RKO (cell line): ENCODE results near the gene MTERF4.

Experiments used
- DNase-seq: peaks from one replicate; pipeline ENCODE4 v3.0.0-alpha.2; 2016; ENCODE audit warnings: low spot score

MTERF4 gene

DNA sequence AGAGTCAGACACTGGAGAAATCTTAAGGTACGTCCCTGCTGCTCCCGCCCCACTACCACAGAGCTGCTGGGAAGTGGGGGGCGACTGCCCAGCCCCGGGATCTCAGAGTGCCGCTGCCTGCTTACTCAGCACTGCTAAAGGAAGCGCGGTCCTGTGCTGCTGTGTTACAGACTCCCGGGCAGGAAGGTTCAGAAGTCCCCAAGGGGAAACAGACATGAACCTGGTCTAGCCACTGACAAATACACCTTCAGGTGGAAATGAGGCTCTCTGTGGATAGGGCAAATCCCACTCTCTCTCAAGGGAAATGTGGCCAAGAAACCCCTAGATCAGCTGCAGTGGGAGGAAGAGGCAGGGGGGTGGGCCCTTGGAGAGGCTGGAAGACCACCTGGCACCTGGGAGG lies 13.7 kb downstream of the MTERF4 start:
- no peak for DNase-seq

DNA sequence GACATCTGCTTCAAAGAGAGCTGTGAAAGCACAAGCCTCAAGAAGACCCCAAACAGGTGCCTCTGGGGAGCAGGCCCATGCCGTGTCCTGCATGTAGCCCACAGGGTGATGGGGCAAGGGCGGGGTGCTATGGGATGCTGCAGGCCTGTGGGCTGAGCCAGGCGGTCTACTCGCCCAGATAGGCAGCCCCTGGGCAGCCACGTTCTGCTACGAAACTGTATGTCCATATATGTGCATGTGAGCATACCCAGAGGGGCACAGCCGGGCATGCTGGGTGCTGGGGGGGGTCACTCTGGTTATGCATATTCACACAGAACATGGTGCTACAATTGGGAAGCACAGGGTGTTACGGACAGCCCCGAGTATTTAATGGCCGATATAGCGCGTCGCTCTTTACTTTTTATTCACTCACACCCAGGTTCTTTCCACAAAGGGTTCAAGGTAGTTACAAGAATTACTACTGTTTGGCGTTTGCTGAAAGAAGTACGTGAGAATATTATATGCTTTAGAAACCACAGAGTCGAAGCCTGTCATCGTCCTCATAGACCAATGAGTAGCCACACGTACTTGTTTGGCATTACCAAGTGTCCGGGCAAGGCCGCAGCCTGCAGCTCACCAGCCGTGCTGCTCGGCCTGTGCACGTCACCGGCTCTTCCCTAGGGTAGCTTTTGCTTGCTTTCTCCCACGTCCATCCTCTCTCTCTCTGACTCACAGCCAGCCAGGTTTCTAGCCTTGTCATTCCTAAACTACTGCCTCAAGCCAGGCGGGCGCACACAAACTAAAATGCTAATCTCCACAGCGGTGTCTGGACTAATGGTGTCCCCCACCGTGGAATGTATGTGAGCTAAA lies 14.4 kb downstream of the MTERF4 start:
- no peak for DNase-seq

DNA sequence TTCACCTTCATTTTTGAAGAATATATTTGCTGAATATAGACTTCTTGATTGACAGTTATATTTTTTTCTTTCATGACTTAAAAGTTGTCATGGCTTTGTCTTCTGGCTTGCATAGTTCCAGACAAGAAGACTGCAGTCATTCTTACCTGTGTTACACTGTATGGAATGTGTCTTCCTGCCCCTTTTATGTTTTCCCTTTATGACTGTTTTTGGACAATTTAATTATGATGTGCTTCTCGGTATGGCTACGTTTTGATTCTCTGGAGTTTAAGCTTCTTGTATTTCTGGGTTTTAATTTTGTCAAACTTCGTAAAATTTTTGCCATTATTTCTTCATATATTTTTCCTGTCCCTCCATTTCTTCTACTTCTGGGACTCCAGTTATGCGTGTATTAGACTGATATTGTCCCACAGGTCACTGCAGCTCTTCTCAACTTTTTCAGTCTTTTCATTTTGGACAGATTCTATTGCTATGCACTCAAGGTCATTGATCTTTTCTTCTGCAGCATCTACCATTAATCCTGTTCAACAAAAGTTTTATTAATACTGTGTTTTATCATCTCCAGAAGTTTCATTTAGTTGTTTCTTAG lies 17.1 kb downstream of the MTERF4 start:
- DNase-seq = no peak

DNA sequence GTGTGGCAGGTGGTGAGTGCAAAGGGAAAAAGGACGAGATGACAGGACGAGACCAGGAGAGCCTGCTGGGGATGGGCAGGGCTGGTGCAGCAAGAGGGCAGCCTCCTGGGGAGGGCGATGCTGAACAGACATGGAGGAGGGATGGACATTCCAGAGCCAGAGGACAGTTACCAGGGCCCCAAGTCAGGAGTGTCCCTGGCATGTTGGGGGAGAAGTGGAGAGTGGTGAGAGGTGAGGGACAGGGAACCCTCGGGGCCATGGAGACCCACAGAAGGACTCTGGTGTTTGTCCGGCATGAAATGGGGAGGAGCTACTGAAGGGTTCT lies 19.0 kb downstream of the MTERF4 start:
- DNase-seq = no peak

DNA sequence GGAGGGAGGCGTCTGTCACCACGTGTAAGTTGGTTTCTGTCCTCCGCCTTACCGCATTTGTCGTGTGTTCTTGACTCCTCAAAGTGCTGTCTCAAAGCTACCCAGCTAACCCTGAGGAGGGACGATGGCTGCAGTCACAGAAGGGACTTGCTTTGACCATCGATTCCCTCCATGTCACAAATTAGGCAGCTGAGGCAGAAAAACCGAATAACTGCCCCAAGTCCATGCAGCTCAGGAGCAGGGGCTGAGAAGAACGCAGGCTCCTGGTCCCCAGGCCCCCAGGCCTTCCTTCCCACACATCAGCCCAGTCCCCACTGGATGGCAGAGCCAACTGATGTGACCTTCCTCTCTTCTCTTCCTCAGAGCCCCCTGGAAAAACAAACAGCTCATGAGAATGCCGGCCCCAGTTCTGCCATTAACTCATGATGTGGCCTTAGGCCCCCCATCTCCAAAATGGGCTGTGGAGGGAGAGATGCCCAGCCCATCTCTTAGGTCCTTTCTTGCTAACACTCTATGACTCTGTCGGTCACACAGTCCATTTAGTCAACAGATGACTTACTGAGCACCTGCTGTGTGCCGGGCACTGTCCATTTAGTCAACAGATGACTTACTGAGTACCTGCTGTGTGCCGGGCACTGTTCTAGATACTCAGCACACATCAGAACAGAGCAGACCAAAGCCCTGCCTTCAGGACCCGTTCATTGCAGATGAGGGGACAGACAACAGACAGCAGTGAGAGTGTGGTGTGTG lies 19.6 kb downstream of the MTERF4 start:
- DNase-seq = no peak

DNA sequence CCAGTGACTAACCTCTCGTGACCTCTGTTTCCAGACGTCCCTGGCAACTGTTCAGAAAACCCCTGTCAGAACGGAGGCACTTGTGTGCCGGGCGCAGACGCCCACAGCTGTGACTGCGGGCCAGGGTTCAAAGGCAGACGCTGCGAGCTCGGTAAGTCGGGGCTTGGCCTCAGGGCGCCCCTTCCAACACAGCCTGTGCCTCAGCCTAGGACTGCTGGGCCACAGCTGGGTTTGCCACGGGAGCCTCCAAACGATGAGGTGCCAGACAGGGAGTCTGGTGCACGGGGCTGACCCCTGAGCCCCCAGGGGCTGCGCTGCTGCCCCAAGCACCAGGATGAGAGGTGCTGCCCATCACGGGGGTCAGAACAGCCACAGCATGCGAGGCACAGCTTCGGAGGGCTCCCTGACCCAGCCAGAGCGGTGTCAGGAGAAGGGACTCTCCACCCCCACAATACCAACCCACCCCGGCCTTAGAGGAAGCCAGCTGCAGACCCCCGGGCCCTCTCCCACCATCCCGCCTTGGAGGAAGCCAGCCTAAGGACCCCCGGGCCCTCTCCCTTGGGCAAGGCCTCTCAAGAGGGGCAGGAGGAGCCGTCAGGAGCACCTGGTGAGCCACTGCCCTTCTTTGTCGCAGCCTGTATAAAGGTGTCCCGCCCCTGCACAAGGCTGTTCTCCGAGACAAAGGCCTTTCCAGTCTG lies 20.3 kb downstream of the MTERF4 start:
- no peak for DNase-seq

DNA sequence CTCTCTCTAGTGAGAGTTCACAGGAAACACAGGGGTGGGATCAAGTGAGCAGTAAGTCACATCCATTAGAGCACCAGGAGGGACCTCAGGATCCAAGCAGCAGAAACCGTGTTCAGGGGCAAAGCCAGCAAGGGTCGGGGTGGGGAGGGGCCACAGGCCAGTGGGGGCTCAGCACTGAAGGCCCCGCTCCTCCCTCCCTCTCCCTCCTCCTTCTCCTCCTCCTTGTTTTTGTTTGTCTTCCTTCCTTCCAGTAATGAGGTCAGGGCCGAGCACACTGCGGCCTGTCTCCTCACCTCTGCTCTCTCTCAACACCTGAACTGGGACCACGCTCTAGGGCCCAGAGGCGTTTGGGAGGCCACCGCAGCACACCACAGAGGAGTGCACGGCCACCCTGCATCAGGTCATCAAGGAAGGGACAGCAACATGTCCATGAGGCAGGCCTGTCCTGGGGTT lies 20.9 kb downstream of the MTERF4 start:
- no peak for DNase-seq

DNA sequence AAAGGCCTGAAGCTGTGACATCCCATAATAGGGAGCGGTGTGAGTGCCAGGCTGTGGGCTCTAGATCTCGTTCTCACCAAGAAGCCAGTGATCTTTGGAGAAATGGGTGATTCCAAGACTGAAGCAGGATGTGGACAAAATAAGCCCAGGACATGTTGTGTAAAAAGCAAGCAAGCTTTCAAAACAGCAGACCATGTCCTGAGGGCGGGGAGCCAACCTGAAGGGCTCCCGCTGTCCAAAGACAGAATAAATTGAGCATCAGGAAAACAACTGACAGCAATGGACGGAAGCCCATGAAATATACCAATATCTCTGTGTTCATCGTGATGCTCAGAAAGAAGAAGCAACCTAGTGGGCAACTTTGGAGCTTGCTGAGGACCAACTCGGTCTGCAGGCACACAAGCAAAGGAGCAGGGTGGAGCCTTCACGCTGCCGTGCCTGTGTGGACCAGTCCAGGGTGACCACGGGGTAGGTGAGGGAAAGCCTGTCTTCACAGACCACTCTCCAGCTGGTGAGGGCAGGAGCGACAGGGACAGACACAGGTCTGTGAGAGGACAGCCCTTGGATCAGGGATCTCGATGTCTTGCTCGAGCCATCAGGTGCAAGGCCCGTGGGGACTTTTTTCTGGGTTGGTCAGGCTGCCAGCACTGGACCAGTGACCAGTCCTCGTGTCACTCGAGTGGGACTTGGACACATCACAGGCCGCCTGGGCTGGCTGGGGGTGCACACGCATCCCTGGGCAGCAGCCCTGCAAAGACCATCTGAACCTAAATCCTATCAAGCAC lies 21.5 kb downstream of the MTERF4 start:
- DNase-seq = no peak

DNA sequence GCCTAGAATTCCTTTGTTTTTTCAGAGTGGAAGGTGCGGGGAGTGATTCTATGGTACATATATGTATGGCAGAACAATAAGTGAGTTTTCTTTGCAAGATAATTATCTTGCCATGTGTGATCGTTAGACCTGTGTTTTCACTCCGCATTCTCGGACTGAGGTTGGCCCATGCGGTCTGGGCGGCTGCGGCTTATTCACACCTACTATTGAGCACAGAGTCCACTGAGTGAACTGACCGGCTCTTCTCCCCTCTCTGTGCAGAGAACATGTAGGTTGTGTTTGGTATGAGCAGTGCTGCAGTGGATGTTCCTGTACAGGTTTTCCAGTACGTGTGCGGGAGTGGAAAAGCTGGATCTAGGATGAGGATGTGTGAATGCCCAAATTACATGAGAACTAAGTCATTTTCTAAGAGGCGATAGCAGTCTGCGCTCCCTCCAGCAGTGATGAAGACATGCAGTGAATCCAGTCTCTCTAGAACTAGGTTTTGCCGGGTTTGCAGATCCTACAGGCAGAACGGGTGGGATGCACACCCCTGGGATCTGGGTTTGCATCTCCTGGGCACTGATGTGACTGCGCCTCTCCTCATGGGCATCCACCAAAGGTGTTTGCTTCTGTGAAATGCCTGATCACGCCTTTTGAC lies 27.1 kb downstream of the MTERF4 start:
- DNase-seq = no peak

DNA sequence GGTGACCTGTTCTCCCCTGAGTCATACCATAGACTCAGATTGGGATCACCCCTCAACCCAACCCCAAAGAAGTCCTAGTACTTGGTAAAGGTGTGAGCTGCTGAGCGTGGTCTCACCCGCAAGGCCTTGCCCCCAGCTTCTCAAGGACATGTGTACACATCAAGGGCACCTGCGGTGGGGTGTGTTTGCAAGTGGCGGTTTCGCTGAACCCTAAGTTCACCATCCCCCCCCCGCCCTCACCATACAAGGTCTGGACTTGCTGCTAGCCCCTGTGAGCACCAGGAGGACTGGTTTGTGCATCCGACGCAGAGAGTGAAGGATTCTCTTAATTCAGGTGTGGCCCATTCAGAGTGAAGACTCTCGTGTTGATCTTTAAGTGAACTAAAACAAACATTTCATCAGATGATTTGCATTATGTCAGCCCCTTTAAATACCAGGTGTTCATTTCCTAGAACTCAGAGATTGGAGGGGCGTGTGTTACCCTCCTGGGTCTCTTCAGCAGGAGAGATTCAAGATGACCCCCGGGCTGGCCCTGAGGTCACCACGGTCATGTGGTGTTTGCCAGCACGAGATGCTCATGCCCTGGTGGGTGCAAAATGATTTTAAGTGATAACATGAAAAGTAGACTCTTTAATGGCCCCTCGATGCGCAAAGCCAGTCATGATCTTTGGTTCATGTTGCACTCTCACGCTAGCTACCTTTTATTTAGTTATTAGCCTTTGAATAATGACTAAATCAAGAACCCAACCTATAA lies 27.8 kb downstream of the MTERF4 start:
- DNase-seq = no peak

DNA sequence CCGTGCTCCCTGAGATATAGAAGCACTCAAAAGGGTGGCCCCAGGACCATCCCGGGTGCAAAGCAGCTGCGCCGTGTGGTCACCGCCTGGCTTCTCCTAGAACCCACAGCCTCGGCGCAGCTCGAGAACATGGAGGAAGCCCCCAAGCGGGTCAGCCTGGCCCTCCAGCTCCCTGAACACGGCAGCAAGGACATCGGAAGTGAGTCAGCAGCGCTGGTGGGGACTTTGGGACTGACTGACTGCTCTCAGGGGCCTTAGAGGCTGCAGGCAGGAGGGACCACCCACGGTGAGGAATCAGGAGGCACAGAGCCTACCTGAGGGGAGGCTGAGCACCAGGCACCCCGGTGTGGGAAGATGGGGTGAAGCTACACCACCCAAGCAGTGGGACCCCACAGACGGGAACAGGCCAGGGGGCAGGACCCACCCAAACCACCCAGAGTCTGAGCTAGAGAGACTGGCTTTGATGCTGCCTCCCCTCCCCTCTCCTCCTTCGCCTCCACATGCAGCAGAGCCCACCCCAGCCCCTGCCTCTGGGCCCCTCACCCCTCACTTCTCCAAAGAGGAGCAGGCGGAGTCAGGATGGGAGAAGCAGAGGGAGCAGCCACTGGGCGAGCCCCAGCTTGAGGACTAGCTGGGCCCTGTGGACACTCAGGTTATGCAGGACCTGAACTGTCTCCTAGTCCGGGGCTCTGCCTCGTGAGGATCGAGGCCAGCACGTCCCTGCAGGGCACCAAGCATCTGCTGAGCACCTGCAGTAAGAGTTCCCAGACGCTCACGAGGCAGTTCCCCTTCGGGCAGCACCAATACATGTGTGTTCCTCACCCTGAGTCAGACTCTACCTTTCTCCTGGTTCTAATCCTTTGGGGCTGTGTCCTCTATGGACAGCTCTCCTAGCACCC lies 28.7 kb downstream of the MTERF4 start:
- DNase-seq = no peak

DNA sequence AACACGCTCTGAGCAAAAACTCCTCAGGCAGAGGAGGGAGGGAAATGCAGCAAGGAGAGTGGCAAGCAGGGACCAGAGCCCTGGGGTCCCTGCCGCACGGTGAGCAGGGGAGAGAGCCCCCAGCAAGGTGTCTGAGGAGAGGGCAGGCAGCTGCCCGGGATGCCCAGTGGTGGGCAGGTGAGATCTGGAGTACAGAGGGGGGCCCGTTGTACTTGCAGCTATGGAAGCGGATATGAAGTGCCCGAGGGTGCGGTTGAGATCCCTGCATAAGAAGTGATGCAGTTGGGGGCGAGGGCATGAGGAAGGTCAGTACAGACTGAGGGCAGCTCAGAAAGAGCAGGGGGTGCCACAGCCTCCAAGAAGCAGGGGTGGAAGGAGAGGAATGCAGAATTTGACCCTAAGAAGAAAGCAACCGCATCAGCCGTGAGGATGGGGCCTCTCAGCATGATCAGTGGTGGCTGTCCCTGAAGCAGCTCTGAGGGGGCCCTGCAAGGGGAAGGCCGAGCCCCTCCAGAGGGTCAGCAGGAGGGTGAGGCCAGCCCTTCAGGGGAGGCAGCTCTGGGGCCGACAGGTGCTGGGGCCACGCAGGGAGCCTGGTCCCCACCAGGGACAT lies 29.4 kb downstream of the MTERF4 start:
- no peak for DNase-seq

DNA sequence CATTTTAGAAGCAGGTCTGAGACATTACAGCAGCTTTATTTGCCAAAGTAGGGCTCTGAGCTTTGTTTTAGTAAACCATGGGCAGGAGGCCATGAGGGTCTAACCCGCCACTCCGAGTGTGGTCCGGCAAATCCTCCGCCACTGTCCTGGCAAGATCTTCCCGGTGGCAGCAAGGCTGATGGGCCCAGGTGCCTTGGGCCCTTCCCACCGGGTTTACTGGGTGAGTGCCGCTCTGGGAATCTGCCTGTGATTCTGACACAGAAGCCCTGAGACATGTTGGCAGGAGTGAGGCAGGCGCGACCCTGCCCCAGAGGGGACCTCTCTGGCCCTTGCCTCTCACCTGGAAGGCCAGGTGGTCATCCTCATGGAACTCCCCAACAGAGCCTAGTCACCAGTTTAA lies 29.9 kb downstream of the MTERF4 start:
- DNase-seq = no peak

DNA sequence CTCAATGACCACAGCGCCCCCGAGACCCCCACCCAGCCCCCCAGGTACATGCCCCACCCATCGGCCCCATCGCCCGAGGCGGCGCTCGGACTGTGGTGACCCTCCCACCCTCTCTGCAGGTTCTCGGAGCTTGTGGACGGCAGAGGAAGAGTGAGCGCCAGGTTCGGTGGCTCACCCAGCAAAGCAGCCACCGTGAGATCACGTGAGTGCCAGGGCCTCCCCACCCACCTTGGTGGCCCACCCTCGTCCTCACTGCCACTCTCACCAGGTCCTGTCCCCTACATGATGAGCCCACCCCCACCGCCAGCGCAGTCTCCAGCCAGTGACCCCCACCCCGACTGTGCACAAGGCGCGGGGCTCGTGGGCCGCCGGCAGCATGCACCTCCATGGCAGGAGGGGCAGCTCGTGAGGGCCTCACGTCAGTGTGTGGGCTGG lies 30.4 kb downstream of the MTERF4 start:
- DNase-seq = no peak

DNA sequence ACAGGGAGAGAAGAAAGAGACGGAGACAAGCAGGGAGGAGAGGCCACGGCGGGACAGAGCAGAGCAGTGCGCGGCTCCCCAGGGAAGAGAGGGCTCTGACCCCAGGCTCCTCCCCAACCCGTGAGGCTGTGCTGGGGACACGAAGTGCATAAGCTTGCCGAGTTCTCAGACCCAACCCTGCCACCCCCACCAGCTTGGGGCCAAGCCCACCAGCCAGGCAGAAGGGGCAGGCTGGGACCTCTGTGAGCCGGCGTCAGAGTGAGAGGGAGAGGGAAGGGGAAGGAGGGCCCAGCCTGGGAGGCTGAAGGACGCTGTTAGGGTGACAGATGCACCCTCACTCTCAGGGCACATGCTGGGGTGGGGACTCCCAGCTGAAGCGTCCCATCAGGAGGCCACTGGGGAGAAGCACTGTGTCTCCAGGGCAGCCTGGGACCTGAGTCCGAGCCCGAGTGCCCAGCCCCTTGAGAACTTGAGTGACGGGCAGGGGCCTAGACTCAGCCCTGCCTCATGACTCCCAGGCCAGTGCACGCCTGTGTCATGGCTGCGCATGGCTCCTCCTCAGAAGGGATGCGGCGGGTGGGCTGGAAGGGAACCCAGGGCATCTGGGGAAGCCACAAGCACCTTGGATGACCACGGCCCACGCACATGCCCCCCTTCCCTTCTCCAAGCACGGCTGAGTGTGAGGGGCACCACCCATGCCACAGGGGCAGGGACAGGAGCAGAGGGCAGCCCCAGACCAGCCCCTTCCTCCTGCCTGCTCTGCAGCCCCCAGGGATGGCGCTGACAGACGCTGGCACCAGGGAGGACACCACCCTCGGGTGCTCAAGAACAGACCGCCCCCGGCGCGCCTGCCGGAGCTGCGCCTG lies 31.0 kb downstream of the MTERF4 start:
- no peak for DNase-seq

DNA sequence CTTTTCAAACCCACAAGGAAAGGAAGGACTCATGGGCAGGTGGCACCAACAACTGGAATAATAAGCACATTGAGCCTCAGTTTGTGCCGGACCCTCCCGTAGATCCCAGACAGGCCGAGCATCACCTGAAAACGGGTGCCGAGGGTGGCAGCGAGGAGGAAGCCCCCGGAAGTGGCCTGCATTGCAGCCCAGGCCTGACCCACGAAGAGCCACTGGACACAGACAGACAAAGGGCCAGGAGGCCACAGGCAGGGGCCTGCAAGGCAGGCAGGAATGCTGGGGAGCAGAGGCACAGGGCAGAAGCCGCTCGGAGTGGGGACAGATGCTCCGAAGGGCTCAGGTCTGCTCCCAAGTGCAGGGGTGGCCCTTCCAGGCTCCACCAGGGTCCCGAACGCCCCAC lies 31.7 kb downstream of the MTERF4 start:
- no peak for DNase-seq

DNA sequence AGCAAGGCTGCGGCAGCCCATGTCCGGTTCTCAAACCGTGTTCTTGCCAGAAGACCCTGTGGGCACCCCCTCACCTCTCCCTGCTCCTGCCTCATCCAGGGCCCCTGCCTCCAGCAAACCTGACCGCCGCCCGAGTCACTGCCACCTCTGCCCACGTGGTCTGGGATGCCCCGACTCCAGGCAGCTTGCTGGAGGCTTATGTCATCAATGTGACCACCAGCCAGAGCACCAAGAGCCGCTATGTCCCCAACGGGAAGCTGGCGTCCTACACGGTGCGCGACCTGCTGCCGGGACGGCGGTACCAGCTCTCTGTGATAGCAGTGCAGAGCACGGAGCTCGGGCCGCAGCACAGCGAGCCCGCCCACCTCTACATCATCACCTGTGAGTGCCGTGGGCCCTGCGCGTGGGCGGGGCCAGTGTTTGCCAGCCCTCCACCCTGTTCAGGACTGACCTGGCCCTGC lies 32.2 kb downstream of the MTERF4 start:
- DNase-seq = no peak
